Measurements from ENCODE around the gene LONP1.

The LONP1 gene

DNA sequence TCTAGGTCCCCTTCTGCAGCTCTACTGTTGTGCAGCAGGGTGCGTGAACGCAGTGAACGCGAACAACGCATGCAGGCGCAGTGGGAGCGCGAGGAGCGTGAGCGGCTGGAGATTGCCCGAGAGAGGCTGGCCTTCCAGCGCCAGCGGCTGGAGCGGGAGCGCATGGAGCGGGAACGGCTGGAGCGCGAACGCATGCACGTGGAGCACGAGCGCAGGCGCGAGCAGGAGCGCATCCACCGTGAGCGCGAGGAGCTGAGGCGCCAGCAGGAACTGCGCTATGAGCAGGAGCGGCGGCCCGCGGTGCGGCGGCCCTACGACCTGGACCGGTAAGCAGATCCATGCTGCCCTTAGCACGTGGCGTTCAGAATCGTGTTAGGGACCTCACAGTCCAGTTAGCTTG lies 58.5 kb downstream of the LONP1 start:
- TF ChIP-seq, protein P1, sequence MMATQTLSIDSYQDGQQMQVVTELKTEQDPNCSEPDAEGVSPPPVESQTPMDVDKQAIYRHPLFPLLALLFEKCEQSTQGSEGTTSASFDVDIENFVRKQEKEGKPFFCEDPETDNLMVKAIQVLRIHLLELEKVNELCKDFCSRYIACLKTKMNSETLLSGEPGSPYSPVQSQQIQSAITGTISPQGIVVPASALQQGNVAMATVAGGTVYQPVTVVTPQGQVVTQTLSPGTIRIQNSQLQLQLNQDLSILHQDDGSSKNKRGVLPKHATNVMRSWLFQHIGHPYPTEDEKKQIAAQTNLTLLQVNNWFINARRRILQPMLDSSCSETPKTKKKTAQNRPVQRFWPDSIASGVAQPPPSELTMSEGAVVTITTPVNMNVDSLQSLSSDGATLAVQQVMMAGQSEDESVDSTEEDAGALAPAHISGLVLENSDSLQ (IDR thresholded peaks at IDR 0.05), result no peak
- TF ChIP-seq CTBP1 (IDR thresholded peaks at IDR 0.05; ENCODE audit: borderline replicate concordance) (no peak), NFRKB (IDR thresholded peaks at IDR 0.05) (no peak), L3MBTL2 (conservative IDR thresholded peaks at IDR 0.05) (no peak)
- CTCF ChIA-PET, result no interaction called here
- DNase-seq (ENCODE audit: extremely low spot score), result no peak
- POLR2A ChIA-PET, result no interaction called here

DNA sequence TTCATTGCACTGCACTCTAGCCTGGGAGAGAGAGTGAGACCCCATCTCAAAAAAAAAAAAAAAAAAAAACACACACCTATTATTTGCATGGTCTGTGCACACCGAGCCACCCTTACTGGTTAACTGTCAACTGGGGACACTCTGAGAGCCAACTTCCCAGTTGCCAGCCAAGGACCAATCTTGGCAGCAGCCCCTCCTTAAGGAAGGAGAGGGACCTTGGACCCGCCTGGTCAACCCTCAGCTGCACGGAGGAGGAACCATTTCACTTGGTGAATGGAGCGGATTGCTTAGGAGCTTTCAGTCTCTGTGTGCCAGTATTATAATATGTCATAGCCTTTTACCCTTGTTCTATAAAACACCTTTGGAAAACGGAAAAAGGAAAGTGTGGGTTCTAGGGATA lies 64.5 kb downstream of the LONP1 start:
- DNase-seq (ENCODE audit: extremely low spot score), result no peak
- CTCF ChIA-PET, result no interaction called here
- POLR2A ChIA-PET, result no interaction called here
- no peak for TF ChIP-seq ZNF384 (IDR thresholded peaks at IDR 0.05)
- no peak for TF ChIP-seq LEF1 (IDR thresholded peaks at IDR 0.05; ENCODE audit: borderline replicate concordance)
- no peak for TF ChIP-seq SP1 (IDR thresholded peaks at IDR 0.05)
- no peak for TF ChIP-seq NFRKB (IDR thresholded peaks at IDR 0.05)
- TF ChIP-seq ARNT (IDR thresholded peaks at IDR 0.05), result no peak
- TF ChIP-seq CTBP1 (IDR thresholded peaks at IDR 0.05; ENCODE audit: borderline replicate concordance), result no peak
- TF ChIP-seq, protein P1 (IDR thresholded peaks at IDR 0.05), result no peak
- no peak for TF ChIP-seq ELF4 (IDR thresholded peaks at IDR 0.05)
- no peak for TF ChIP-seq TARDBP (IDR thresholded peaks at IDR 0.05)
- no peak for TF ChIP-seq FOXA1 (IDR thresholded peaks at IDR 0.05)
- TF ChIP-seq FOXK2 (IDR thresholded peaks at IDR 0.05), result no peak
- no peak for TF ChIP-seq HDGF (IDR thresholded peaks at IDR 0.05; ENCODE audit: borderline replicate concordance)
- no peak for TF ChIP-seq L3MBTL2 (conservative IDR thresholded peaks at IDR 0.05)
- no peak for TF ChIP-seq BHLHE40 (IDR thresholded peaks at IDR 0.05; ENCODE audit: borderline replicate concordance)
- TF ChIP-seq FOXM1 (IDR thresholded peaks at IDR 0.05; ENCODE audit: borderline replicate concordance), result no peak

DNA sequence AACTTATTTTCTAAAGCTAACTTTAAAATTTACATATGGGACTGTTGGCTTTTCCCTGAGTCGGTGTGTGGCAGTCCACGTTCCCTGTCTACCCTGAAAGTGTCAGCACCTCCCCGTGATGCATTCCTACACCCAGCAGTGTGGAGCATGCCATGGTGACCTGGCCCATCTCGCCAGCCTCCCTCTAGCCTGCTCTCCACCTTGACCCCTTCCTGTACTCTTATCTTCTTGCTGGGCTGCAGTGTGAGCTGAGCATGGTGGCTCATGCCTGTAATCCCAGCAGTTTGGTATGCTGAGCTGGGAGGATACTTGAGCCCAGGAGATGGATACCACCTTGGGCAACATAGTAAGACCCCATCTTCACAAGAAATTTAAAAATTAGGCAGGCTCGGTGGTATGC lies 65.0 kb downstream of the LONP1 start:
- CTCF ChIA-PET, result no interaction called here
- no peak for TF ChIP-seq HDGF (IDR thresholded peaks at IDR 0.05; ENCODE audit: borderline replicate concordance)
- TF ChIP-seq NFRKB (IDR thresholded peaks at IDR 0.05), result no peak
- no peak for TF ChIP-seq SP1 (IDR thresholded peaks at IDR 0.05)
- TF ChIP-seq ELF4 (IDR thresholded peaks at IDR 0.05), result no peak
- no peak for TF ChIP-seq ZNF384 (IDR thresholded peaks at IDR 0.05)
- TF ChIP-seq FOXK2 (IDR thresholded peaks at IDR 0.05), result no peak
- no peak for TF ChIP-seq ARNT (IDR thresholded peaks at IDR 0.05)
- no peak for DNase-seq (ENCODE audit: extremely low spot score)
- POLR2A ChIA-PET, result no interaction called here

DNA sequence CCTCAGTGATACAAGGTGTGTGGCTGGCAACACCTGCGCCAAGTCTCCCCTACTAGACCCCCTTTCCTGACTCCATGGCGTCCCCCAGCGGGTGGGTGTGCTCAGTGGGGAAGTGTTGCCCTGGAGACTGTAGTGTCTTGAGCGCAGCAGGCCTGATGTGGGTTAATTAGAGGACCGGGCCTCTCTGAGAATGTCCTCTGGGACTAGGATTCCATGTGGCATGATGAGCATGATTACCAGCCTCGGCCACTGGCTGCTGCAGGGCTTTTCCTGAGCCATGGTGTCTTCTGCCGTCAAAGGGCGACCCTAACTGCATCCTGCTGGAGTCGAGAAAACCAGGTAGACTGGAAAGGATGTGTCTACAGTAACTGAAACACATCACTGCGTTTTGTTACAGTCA lies 67.7 kb downstream of the LONP1 start:
- ChIA-PET POLR2A (no interaction called here), CTCF (no interaction called here)
- no peak for TF ChIP-seq CTBP1 (IDR thresholded peaks at IDR 0.05; ENCODE audit: borderline replicate concordance)
- TF ChIP-seq SP1 (IDR thresholded peaks at IDR 0.05), result no peak
- TF ChIP-seq FOXM1 (IDR thresholded peaks at IDR 0.05; ENCODE audit: borderline replicate concordance), result no peak
- no peak for DNase-seq (ENCODE audit: extremely low spot score)

DNA sequence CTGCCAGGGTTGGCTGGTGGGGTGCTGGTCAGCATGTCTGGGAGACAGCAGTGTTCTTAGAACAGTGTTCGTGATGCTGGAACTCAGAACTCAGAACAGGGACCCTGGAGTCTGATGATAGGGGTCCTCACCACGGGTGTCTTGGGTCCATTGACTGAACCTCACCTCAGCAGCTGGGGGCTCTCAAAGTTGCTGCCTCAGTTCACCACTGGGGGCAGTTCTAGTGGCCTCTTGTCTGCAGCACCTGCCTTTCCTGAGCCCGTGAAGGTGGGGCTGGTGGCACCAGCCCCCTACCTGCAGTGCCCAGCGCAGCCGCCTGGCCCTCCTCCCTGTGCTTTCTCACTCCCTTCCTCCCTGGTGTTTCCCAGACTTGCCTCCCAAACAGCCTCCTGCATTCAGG lies 68.6 kb downstream of the LONP1 start:
- ChIA-PET CTCF (interaction anchor here (1.0 kb wide), 1 partner anchor 20 kb away, joined by 3 read pairs; no protein-coding TSS in a partner anchor), POLR2A (interaction anchor here (0.9 kb wide), 1 partner anchor 28 kb away, joined by 4 read pairs; the partner anchor contains the start of genes SAFB and SAFB2)
- no peak for DNase-seq (ENCODE audit: extremely low spot score)
- TF ChIP-seq FOXK2 (IDR thresholded peaks at IDR 0.05), result no peak
- no peak for TF ChIP-seq ARNT (IDR thresholded peaks at IDR 0.05)
- TF ChIP-seq L3MBTL2 (conservative IDR thresholded peaks at IDR 0.05), result no peak
- TF ChIP-seq LEF1 (IDR thresholded peaks at IDR 0.05; ENCODE audit: borderline replicate concordance), result no peak
- TF ChIP-seq CTBP1 (IDR thresholded peaks at IDR 0.05; ENCODE audit: borderline replicate concordance), result no peak
- TF ChIP-seq TARDBP (IDR thresholded peaks at IDR 0.05), result no peak
- no peak for TF ChIP-seq BHLHE40 (IDR thresholded peaks at IDR 0.05; ENCODE audit: borderline replicate concordance)
- TF ChIP-seq, protein P1 (IDR thresholded peaks at IDR 0.05), result no peak
- TF ChIP-seq ELF4 (IDR thresholded peaks at IDR 0.05), result no peak
- no peak for TF ChIP-seq NFRKB (IDR thresholded peaks at IDR 0.05)
- TF ChIP-seq SUZ12 (IDR thresholded peaks at IDR 0.05), result no peak
- no peak for TF ChIP-seq FOXM1 (IDR thresholded peaks at IDR 0.05; ENCODE audit: borderline replicate concordance)
- no peak for TF ChIP-seq HDGF (IDR thresholded peaks at IDR 0.05; ENCODE audit: borderline replicate concordance)
- no peak for TF ChIP-seq SP1 (IDR thresholded peaks at IDR 0.05)
- TF ChIP-seq FOXA1 (IDR thresholded peaks at IDR 0.05), result no peak
- TF ChIP-seq ZNF384 (IDR thresholded peaks at IDR 0.05), result no peak

DNA sequence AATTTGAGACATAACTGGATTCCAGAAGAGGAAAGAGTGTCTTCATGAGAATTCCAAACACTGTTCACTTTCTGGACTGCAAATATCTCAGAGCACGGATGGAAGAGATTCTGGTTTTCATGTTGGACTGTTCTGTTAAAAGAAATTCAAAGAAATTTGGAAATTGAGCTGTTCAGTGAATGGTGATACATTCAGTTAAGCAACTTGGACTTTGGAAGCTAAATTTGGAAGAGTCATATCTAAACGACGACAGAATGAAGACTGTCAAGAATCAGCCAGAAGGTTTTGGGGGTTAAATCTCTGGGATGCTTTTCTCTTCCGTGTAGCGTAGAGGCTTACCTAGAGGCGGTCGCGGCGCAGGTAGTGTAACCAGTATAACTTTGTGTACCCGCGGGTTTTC lies 71.5 kb downstream of the LONP1 start:
- no peak for DNase-seq (ENCODE audit: extremely low spot score)
- TF ChIP-seq TARDBP (IDR thresholded peaks at IDR 0.05) (no peak), ARNT (IDR thresholded peaks at IDR 0.05) (no peak), NFRKB (IDR thresholded peaks at IDR 0.05) (no peak), HDGF (IDR thresholded peaks at IDR 0.05; ENCODE audit: borderline replicate concordance) (no peak), BHLHE40 (IDR thresholded peaks at IDR 0.05; ENCODE audit: borderline replicate concordance) (no peak), CTBP1 (IDR thresholded peaks at IDR 0.05; ENCODE audit: borderline replicate concordance) (no peak), LEF1 (IDR thresholded peaks at IDR 0.05; ENCODE audit: borderline replicate concordance) (no peak), ZNF384 (IDR thresholded peaks at IDR 0.05) (no peak), FOXA1 (IDR thresholded peaks at IDR 0.05) (no peak), ELF4 (IDR thresholded peaks at IDR 0.05) (no peak), FOXK2 (IDR thresholded peaks at IDR 0.05) (no peak), SP1 (IDR thresholded peaks at IDR 0.05) (no peak)
- ChIA-PET POLR2A (interaction anchor here (0.9 kb wide), 1 partner anchor 25 kb away, joined by 3 read pairs; the partner anchor contains the start of genes SAFB and SAFB2), CTCF (no interaction called here)

DNA sequence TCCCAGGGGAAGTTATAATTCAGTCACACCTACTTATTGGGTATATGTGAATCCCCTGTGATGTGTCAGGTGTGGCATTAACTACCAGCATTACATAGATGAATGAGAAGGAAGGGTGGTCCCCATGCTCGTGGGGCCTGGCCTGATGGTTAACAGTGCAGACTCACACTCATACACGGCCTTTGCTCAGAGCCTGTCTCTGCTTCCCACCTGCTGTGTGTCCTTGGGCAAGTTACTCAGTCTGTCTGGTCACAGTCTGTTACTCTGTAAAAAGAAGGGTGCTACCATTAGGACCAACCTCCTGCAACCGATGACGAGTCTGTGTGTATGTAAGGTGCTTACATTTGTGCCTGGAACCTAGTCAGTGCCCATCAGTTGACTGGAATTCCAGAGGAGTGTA lies 73.2 kb downstream of the LONP1 start:
- CTCF ChIA-PET, result no interaction called here
- no peak for DNase-seq (ENCODE audit: extremely low spot score)
- TF ChIP-seq TARDBP (IDR thresholded peaks at IDR 0.05) (no peak), L3MBTL2 (conservative IDR thresholded peaks at IDR 0.05) (no peak), ARNT (IDR thresholded peaks at IDR 0.05) (no peak), FOXM1 (IDR thresholded peaks at IDR 0.05; ENCODE audit: borderline replicate concordance) (no peak), FOXA1 (IDR thresholded peaks at IDR 0.05) (no peak), CTBP1 (IDR thresholded peaks at IDR 0.05; ENCODE audit: borderline replicate concordance) (no peak), FOXK2 (IDR thresholded peaks at IDR 0.05) (no peak), LEF1 (IDR thresholded peaks at IDR 0.05; ENCODE audit: borderline replicate concordance) (no peak), HDGF (IDR thresholded peaks at IDR 0.05; ENCODE audit: borderline replicate concordance) (no peak), ZNF384 (IDR thresholded peaks at IDR 0.05) (no peak), SUZ12 (IDR thresholded peaks at IDR 0.05) (no peak), BHLHE40 (IDR thresholded peaks at IDR 0.05; ENCODE audit: borderline replicate concordance) (no peak), ELF4 (IDR thresholded peaks at IDR 0.05) (no peak), SP1 (IDR thresholded peaks at IDR 0.05) (no peak), NFRKB (IDR thresholded peaks at IDR 0.05) (no peak)
- TF ChIP-seq, protein P1 (IDR thresholded peaks at IDR 0.05), result no peak
- POLR2A ChIA-PET, result no interaction called here
